ENCODE measurements around the gene AMOTL1.

- TF ChIP-seq, protein P1, sequence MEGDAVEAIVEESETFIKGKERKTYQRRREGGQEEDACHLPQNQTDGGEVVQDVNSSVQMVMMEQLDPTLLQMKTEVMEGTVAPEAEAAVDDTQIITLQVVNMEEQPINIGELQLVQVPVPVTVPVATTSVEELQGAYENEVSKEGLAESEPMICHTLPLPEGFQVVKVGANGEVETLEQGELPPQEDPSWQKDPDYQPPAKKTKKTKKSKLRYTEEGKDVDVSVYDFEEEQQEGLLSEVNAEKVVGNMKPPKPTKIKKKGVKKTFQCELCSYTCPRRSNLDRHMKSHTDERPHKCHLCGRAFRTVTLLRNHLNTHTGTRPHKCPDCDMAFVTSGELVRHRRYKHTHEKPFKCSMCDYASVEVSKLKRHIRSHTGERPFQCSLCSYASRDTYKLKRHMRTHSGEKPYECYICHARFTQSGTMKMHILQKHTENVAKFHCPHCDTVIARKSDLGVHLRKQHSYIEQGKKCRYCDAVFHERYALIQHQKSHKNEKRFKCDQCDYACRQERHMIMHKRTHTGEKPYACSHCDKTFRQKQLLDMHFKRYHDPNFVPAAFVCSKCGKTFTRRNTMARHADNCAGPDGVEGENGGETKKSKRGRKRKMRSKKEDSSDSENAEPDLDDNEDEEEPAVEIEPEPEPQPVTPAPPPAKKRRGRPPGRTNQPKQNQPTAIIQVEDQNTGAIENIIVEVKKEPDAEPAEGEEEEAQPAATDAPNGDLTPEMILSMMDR (IDR thresholded peaks at IDR 0.05; ENCODE audit: insufficient read depth, low read length) = no peak
- TF ChIP-seq POLR2AphosphoS5 (IDR thresholded peaks at IDR 0.05; ENCODE audit: low read depth) = no peak
- TF ChIP-seq, protein P2, sequence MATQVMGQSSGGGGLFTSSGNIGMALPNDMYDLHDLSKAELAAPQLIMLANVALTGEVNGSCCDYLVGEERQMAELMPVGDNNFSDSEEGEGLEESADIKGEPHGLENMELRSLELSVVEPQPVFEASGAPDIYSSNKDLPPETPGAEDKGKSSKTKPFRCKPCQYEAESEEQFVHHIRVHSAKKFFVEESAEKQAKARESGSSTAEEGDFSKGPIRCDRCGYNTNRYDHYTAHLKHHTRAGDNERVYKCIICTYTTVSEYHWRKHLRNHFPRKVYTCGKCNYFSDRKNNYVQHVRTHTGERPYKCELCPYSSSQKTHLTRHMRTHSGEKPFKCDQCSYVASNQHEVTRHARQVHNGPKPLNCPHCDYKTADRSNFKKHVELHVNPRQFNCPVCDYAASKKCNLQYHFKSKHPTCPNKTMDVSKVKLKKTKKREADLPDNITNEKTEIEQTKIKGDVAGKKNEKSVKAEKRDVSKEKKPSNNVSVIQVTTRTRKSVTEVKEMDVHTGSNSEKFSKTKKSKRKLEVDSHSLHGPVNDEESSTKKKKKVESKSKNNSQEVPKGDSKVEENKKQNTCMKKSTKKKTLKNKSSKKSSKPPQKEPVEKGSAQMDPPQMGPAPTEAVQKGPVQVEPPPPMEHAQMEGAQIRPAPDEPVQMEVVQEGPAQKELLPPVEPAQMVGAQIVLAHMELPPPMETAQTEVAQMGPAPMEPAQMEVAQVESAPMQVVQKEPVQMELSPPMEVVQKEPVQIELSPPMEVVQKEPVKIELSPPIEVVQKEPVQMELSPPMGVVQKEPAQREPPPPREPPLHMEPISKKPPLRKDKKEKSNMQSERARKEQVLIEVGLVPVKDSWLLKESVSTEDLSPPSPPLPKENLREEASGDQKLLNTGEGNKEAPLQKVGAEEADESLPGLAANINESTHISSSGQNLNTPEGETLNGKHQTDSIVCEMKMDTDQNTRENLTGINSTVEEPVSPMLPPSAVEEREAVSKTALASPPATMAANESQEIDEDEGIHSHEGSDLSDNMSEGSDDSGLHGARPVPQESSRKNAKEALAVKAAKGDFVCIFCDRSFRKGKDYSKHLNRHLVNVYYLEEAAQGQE (IDR thresholded peaks at IDR 0.05; ENCODE audit: insufficient replicate concordance, low read depth) = no peak
Observed at GRCh38 chr11:94770563-94771120, 2.5 kb downstream of the AMOTL1 start.
